AG09309 (cell line): ENCODE measurements around the gene FBXW9.
"Not testable (repeated sequence)": the region's sequence is repeated elsewhere in the genome, so short reads cannot be mapped to it uniquely, and the experiment has no call there.

Source experiments
- DNase-seq: peaks from one replicate; pipeline ENCODE4 v3.0.0-alpha.2; 2010; ENCODE audit warnings: low read depth
- H3K4me3 ChIP-seq: 2 replicates; pipeline ENCODE4 v1.5.1; 2011; ENCODE audit warnings: mild to moderate bottlenecking, low read depth, low read length, moderate library complexity; ENCODE audit not compliant: control insufficient read depth
- TF ChIP-seq, protein P1 (sequence below): IDR thresholded peaks from 2 replicates; pipeline ENCODE4 v1.5.1; 2011; ENCODE audit warnings: mild to moderate bottlenecking, low read depth, low read length, inconsistent platforms; ENCODE audit not compliant: insufficient read depth, control insufficient read depth; ENCODE audit errors: missing control alignments

Gene FBXW9

GRCh38 chr19:12689581-12690216, 6.7 kb downstream of the FBXW9 start:
- no peak overlapping the region for H3K4me3 ChIP-seq
- TF ChIP-seq, protein P1, sequence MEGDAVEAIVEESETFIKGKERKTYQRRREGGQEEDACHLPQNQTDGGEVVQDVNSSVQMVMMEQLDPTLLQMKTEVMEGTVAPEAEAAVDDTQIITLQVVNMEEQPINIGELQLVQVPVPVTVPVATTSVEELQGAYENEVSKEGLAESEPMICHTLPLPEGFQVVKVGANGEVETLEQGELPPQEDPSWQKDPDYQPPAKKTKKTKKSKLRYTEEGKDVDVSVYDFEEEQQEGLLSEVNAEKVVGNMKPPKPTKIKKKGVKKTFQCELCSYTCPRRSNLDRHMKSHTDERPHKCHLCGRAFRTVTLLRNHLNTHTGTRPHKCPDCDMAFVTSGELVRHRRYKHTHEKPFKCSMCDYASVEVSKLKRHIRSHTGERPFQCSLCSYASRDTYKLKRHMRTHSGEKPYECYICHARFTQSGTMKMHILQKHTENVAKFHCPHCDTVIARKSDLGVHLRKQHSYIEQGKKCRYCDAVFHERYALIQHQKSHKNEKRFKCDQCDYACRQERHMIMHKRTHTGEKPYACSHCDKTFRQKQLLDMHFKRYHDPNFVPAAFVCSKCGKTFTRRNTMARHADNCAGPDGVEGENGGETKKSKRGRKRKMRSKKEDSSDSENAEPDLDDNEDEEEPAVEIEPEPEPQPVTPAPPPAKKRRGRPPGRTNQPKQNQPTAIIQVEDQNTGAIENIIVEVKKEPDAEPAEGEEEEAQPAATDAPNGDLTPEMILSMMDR: no peak
- no peak for DNase-seq

DNA sequence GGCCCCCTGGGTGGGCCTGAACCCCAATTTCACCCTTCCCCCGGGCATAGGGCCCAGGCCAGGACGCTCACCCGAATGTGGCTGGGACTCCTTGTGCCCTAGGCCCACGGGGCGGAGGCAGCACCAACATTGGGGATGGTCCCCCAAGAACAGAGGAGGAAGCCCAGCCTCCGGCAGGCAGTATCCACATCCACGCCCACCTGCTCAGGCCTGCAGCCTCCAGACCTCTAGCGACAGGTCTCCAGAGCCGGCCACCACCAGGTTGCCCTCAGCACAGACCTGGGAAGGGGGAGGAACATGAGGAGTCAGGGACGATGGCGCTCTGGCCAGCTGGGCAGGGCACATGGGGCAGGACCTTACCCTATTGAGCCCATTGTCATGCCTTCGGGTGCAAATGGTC, 7.4 kb downstream of the FBXW9 start:
- TF ChIP-seq, protein P1: no peak
- H3K4me3 ChIP-seq: no peak overlapping the region
- no peak for DNase-seq

DNA sequence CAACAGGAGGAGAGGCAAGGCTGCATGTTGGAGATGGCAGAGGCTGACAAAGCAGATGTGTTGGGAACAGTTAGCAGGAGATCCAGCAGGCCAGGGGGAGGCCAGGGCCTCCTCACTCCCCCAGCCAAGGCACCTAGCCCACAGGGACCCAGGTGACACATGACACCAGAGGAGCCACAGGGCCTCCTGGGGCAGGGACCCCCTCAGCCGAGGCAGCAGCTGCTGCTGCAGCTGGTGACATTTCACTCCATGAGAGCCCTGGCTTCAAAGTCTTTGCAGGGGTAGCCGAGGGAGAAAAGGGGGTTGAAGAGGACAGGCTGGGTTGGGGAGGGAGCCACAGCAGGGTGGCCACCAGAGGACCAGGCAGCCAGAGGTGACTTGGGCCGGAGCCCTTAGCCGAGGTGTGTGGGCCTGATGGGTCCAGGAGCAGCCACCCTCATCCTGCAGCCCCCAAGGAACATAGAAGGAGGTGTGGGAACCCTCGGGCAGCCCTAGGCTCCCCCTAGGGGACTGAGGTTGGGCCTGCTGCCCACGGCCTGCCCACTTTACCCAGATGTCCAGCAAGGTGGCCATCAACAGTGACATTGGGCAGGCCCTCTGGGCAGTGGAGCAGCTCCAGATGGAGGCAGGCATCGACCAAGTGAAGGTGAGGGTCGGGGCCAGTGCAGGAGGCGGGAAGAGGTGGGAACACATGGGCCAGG, 8.8 kb downstream of the FBXW9 start, which contains the start of gene GNG14:
Gene GNG14 (plus strand): TSS at position 503 of the 701 bp plus-strand sequence. CDS start 51 bp downstream, at position 554.
- no peak within 1 kb of the TSS for H3K4me3 ChIP-seq
- no peak for DNase-seq
- TF ChIP-seq, protein P1: no peak

DNA sequence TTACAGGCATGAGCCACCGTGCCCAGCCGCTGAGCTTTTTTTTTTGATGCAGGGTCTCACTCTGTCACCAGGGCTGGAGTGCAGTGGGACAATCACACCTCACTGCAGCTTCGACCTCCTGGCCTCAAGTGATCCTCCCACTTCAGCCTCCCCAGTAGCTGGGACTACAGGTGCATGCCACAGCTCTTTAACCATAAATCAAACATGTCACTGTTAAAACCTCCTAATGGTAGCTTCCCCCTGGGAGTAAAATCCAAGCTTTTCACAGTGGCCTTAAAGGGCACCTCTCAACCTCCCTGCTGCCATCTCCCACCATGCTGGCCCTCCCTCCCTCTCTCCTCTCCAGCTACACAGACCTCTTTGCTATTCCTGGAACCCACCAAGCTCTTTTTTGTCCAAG, 10.6 kb downstream of the FBXW9 start:
- no peak for DNase-seq
- no peak overlapping the region for H3K4me3 ChIP-seq
- TF ChIP-seq, protein P1: no peak

- TF ChIP-seq, protein P1: no peak
- H3K4me3 ChIP-seq: peak within 1 kb of the TSS; percentile 60
- peak; percentile 91 for DNase-seq
Observed at GRCh38 chr19:12681074-12681987, 15.1 kb downstream of the FBXW9 start, which contains the start of gene DHPS. Gene DHPS, minus strand, starts transcription at chr19:12681880. Its CDS starts 114 bp downstream, at chr19:12681766.

- TF ChIP-seq, protein P1: no peak
- H3K4me3 ChIP-seq: no peak overlapping the region
- DNase-seq: no peak
Observed at GRCh38 chr19:12680034-12680433, 16.4 kb downstream of the FBXW9 start.

DNA sequence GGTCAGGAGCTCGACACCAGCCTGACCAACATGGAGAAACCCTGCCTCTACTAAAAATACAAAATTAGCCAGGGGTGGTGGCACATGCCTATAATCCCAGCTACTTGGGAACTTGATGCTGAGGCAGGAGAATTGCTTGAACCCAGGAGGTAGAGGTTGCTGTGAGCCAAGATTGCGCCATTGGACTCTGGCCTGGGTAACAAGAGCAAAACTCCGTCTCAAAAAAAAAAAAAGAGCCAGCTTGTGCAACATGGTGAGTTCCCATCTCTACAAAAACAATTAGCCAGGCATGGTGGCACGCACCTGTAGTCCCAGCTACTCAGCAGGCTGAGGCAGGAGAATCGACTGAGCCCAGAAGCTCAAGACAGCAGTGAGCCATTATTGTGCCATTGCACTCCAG, 18.4 kb downstream of the FBXW9 start:
- H3K4me3 ChIP-seq, DNase-seq: not testable (repeated sequence)
